Prostate gland (tissue), 2 donors: ENCODE results near the gene MAPK8IP2.

Experiments used
- CTCF ChIP-seq, 4 experiments: fragments of 200-600 bp in 2 of 4; fragments of 450-650 bp in 2 of 4; sonication (generic) in 2 of 4; IDR thresholded peaks; 1 replicate in 3 of 4; 2 replicates in 1 of 4; pipeline ENCODE4 v1.5.1; 2016 to 2019; ENCODE audit warnings: antibody characterized with exemption in 4 of 4, mild to moderate bottlenecking in 2 of 4, moderate library complexity in 2 of 4
- POLR2AphosphoS5 ChIP-seq: sonication (generic); formaldehyde crosslinking; IDR thresholded peaks from one replicate; pipeline ENCODE4 v1.6.1; 2017; ENCODE audit warnings: antibody characterized with exemption

- TF ChIP-seq CTCF (IDR thresholded peaks at IDR 0.05) (peak in 1 of 4 experiments; percentile 29), POLR2AphosphoS5 (peak; percentile 95)
Measured at GRCh38 chr22:50582493-50583293, 17.9 kb upstream of the MAPK8IP2 start, which contains the start of gene CHKB.
